OCI-LY7 (cell line): ENCODE results near the gene PLXDC2. TPM values are rescaled to one million over a fixed set of nuclear protein-coding genes. Genes with fewer than 3 reads are reported as not detected.

Experiments used
- BruUV-seq: library from RNA; stranded (reverse); fragments of 400-500 nt; replicated peaks from 2 replicates; lab custom pipeline; 2021; lab: Mats Ljungman, UMichigan
- CTCF ChIA-PET: fragments of 300-600 bp; sonication (Branson Sonifier 250); formaldehyde crosslinking; loops from one replicate; lab custom pipeline; 2022; ENCODE audit warnings: antibody characterized with exemption; ENCODE audit not compliant: unreplicated experiment; lab: Charles Lee
- POLR2A ChIA-PET: fragments of 300-600 bp; sonication (Branson Sonifier 250); formaldehyde crosslinking; loops from one replicate; lab custom pipeline; 2022; ENCODE audit warnings: antibody characterized with exemption; lab: Charles Lee
- DNase-seq: peaks from one replicate; pipeline ENCODE4 v3.0.0-alpha.2; 2015; ENCODE audit warnings: low spot score
- H2AFZ ChIP-seq: fragments of 200-600 bp; sonication (generic), shearing (Covaris generic); 2 replicates; pipeline ENCODE4 v1.6.1; 2014; ENCODE audit warnings: mild to moderate bottlenecking, antibody characterized with exemption, low read length, moderate library complexity
- H3K27ac ChIP-seq: fragments of 200-600 bp; sonication (generic); 2 replicates; pipeline ENCODE4 v1.5.1; 2014; ENCODE audit warnings: mixed run types, low read depth, mild to moderate bottlenecking, moderate library complexity, low read length, inconsistent platforms; ENCODE audit not compliant: poor library complexity, severe bottlenecking
- H3K36me3 ChIP-seq: fragments of 200-600 bp; sonication (generic); 2 replicates; pipeline ENCODE4 v1.6.1; 2014; ENCODE audit warnings: mild to moderate bottlenecking, antibody characterized with exemption, low read length, moderate library complexity, mixed read lengths; ENCODE audit not compliant: insufficient read depth
- H3K4me1 ChIP-seq: fragments of 200-600 bp; sonication (generic); 2 replicates; pipeline ENCODE4 v1.5.1; 2014; ENCODE audit warnings: mild to moderate bottlenecking, low read length; ENCODE audit not compliant: insufficient read depth, poor library complexity, severe bottlenecking
- H3K4me2 ChIP-seq: fragments of 200-600 bp; sonication (generic); 2 replicates; pipeline ENCODE4 v1.6.1; 2014; ENCODE audit warnings: mild to moderate bottlenecking, low read length
- H3K4me3 ChIP-seq: fragments of 200-600 bp; sonication (generic); 2 replicates; pipeline ENCODE4 v1.5.1; 2014; ENCODE audit warnings: mild to moderate bottlenecking, low read depth, low read length; ENCODE audit not compliant: poor library complexity, severe bottlenecking
- H3K79me2 ChIP-seq: fragments of 200-600 bp; sonication (generic); 2 replicates; pipeline ENCODE4 v1.6.1; 2016; ENCODE audit warnings: low read depth, mild to moderate bottlenecking, low read length, moderate library complexity, mixed read lengths; ENCODE audit not compliant: insufficient read depth
- H3K9me2 ChIP-seq: fragments of 200-600 bp; sonication (generic); 2 replicates; pipeline ENCODE4 v1.6.1; 2016; ENCODE audit warnings: mild to moderate bottlenecking, low read length, mixed read lengths; ENCODE audit not compliant: insufficient read depth
- H3K9me3 ChIP-seq: fragments of 200-600 bp; sonication (generic); 2 replicates; pipeline ENCODE4 v1.6.1; 2014; ENCODE audit warnings: mild to moderate bottlenecking, mixed run types, low read length, mixed read lengths
- H4K20me1 ChIP-seq: fragments of 200-600 bp; sonication (generic); 2 replicates; pipeline ENCODE4 v1.6.1; 2014; ENCODE audit warnings: mild to moderate bottlenecking, antibody characterized with exemption, low read length, moderate library complexity, mixed read lengths; ENCODE audit not compliant: insufficient read depth
- CTCF ChIP-seq: fragments of 200-600 bp; sonication (generic); conservative IDR thresholded peaks from 2 replicates; pipeline ENCODE4 v1.5.1; 2014; ENCODE audit warnings: mild to moderate bottlenecking, antibody characterized with exemption, low read length, moderate library complexity, mixed read lengths
- EZH2phosphoT487 ChIP-seq: fragments of 200-600 bp; sonication (generic); IDR thresholded peaks from 2 replicates; pipeline ENCODE4 v1.6.1; 2018; ENCODE audit warnings: low read depth, borderline replicate concordance, mild to moderate bottlenecking, mixed run types, antibody characterized with exemption, low read length, moderate library complexity, mixed read lengths
- intact Hi-C: fragments of 100-400 bp; cut with micrococcal nuclease; formaldehyde crosslinking; loops from one replicate; pipeline ENCODE4 v1.10.0; 2022; ENCODE audit not compliant: unreplicated experiment
- total RNA-seq, 2 experiments: library from RNA; depleted of rRNA in 1 of 2; stranded (reverse); fragments of >200 nt in 1 of 2; shearing (Covaris generic) in 1 of 2; gene quantifications; 2 replicates each; pipeline ENCODE4 v1.2.3, GENCODE V29; 2014 to 2022

The PLXDC2 gene
- total RNA-seq, 2 experiments from 2014 or later: not detected

- Histone ChIP-seq H3K4me1 (no peaks in the 10 kb centered on the region), H3K79me2 (no peaks in the 10 kb centered on the region), H3K36me3 (no peaks in the 10 kb centered on the region), H4K20me1 (no peaks in the 10 kb centered on the region), H3K4me3 (no peak overlapping the region), H3K27ac (no peak overlapping the region), H3K9me2 (no peaks in the 10 kb centered on the region), H2AFZ (no peak overlapping the region), H3K9me3 (no peaks in the 10 kb centered on the region), H3K4me2 (no peak overlapping the region)
- no TSS peak for BruUV-seq
- TF ChIP-seq EZH2phosphoT487: no peak
- TF ChIP-seq CTCF: no peak
- intact Hi-C loops: no loop called here
- ChIA-PET POLR2A (no interaction called here), CTCF (no interaction called here)
- no peak for DNase-seq
Measured at GRCh38 chr10:19847321-19847720, 31.1 kb downstream of the PLXDC2 start.

DNA sequence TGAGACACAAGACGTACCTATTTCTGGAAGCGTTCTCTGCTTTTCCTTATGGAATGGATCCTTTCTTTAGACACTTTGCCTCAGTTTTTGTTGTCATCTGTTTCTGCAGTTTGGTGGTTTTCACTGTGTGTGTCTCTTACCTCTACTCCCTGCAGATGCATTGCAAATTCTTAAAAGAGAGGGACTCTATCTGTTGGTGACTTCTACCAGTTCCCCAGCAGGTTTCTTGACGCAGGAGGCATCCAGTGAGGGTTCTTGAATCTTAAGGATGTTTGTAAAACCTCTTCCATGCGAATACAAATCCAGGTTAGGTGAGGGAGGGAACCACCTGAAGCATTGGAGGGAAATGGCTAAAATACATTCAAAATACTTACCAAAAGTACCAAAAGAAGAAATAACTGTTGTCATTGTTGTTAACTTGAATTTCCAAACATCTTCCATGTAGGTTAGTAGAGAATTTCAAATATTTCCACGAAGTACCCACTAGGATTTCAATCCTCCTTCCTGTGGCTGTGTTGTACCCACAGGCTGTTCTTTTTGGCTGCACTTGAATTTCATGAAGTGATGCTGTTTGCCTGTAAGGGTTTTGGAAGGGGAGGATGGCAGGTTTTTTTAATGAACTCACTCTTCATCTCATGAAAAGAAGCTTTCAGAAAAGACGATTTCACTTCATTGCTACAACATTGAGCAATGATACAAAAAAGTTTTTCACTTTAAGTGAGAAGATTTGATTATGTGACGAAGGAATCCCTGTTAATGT, 32.2 kb downstream of the PLXDC2 start:
- Histone ChIP-seq H2AFZ (no peak overlapping the region), H3K36me3 (no peaks in the 10 kb centered on the region), H3K9me2 (no peaks in the 10 kb centered on the region), H3K9me3 (no peaks in the 10 kb centered on the region), H4K20me1 (no peaks in the 10 kb centered on the region), H3K27ac (no peak overlapping the region), H3K4me2 (no peak overlapping the region), H3K4me3 (no peak overlapping the region), H3K79me2 (no peaks in the 10 kb centered on the region), H3K4me1 (no peaks in the 10 kb centered on the region)
- intact Hi-C loops: no loop called here
- no peak for DNase-seq
- no TSS peak for BruUV-seq
- TF ChIP-seq EZH2phosphoT487: no peak
- CTCF ChIA-PET: no interaction called here
- POLR2A ChIA-PET: no interaction called here

GRCh38 chr10:19853831-19854230, 37.6 kb downstream of the PLXDC2 start:
- Histone ChIP-seq H3K79me2 (no peaks in the 10 kb centered on the region), H3K36me3 (no peaks in the 10 kb centered on the region), H3K9me3 (no peaks in the 10 kb centered on the region), H3K4me2 (no peak overlapping the region), H2AFZ (no peak overlapping the region), H3K27ac (no peak overlapping the region), H3K4me3 (no peak overlapping the region), H3K4me1 (no peaks in the 10 kb centered on the region), H3K9me2 (no peaks in the 10 kb centered on the region), H4K20me1 (no peaks in the 10 kb centered on the region)
- intact Hi-C loops: no loop called here
- BruUV-seq: no TSS peak
- no peak for DNase-seq
- no peak for TF ChIP-seq CTCF
- TF ChIP-seq EZH2phosphoT487: no peak
- CTCF ChIA-PET: no interaction called here
- POLR2A ChIA-PET: interaction anchor here (0.7 kb wide), 1 partner anchor 291 kb away, joined by 8 read pairs; no protein-coding TSS in a partner anchor
